AG04450 (cell line): ENCODE measurements around the gene FHIT. TPM values are rescaled to one million over a fixed set of nuclear protein-coding genes. Genes with fewer than 3 reads are reported as not detected.

Experiments used
- CTCF ChIA-PET: fragments of 300-600, 350-600 bp; formaldehyde crosslinking; extraction: SDS; loops from one replicate; lab custom pipeline; 2022; ENCODE audit warnings: antibody characterized with exemption, inconsistent platforms; lab: Charles Lee
- POLR2A ChIA-PET: fragments of 350-600 bp; formaldehyde crosslinking; extraction: SDS; loops from one replicate; lab custom pipeline; 2021; ENCODE audit warnings: antibody characterized with exemption, inconsistent platforms; lab: Yijun Ruan, JAX
- DNase-seq: peaks from one replicate; pipeline ENCODE4 v3.0.0-alpha.2; 2011; ENCODE audit warnings: low read depth, low spot score
- H3K27ac ChIP-seq: one replicate; pipeline ENCODE4 v1.5.1; 2012; ENCODE audit warnings: low read depth, low read length, control low read depth
- H3K27me3 ChIP-seq: one replicate; pipeline ENCODE4 v1.6.0; 2012; ENCODE audit warnings: low read length; ENCODE audit not compliant: control insufficient read depth, insufficient read depth
- H3K4me3 ChIP-seq: 2 replicates; pipeline ENCODE4 v1.5.1; 2011; ENCODE audit warnings: mild to moderate bottlenecking, low read depth, low read length, control low read depth
- H3K9me3 ChIP-seq: 2 replicates; pipeline ENCODE4 v1.5.1; 2012; ENCODE audit warnings: low read length; ENCODE audit not compliant: control insufficient read depth, insufficient read depth
- polyA plus RNA-seq: library from polyadenylated mRNA; depleted of rRNA; stranded (reverse); fragments of >200 nt; gene quantifications from 2 replicates; pipeline ENCODE4 v1.2.3, GENCODE V29; 2011
- TF ChIP-seq, protein P1 (sequence below): IDR thresholded peaks from 2 replicates; pipeline ENCODE4 v1.5.1; 2011; ENCODE audit warnings: low read depth, low read length, control low read depth, inconsistent platforms

FHIT gene
- polyA plus RNA-seq, 1 experiment, result 0.17 TPM

DNA sequence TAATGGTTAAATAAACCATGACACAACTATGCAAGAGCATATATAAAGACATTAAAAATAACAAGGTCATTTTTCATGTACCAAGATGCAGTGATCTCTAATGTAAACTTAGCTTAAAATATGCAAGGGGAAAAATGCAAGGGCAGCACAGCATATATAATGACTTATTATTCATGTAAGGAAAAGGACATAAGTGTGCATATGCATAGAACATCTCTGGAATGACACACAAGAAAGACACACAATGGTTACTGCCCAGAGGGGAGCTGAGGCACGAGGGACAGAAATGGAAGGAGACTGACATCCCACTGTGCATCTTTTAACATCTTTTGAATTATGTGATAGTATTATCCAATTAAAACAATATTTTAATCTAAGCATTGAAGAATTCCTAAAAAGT lies 79.0 kb downstream of the FHIT start:
- H3K9me3 ChIP-seq, result no peaks in the 10 kb centered on the region
- H3K27ac ChIP-seq, result no peak overlapping the region
- TF ChIP-seq, protein P1, sequence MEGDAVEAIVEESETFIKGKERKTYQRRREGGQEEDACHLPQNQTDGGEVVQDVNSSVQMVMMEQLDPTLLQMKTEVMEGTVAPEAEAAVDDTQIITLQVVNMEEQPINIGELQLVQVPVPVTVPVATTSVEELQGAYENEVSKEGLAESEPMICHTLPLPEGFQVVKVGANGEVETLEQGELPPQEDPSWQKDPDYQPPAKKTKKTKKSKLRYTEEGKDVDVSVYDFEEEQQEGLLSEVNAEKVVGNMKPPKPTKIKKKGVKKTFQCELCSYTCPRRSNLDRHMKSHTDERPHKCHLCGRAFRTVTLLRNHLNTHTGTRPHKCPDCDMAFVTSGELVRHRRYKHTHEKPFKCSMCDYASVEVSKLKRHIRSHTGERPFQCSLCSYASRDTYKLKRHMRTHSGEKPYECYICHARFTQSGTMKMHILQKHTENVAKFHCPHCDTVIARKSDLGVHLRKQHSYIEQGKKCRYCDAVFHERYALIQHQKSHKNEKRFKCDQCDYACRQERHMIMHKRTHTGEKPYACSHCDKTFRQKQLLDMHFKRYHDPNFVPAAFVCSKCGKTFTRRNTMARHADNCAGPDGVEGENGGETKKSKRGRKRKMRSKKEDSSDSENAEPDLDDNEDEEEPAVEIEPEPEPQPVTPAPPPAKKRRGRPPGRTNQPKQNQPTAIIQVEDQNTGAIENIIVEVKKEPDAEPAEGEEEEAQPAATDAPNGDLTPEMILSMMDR, result no peak
- H3K27me3 ChIP-seq, result no peaks in the 10 kb centered on the region
- no peak overlapping the region for H3K4me3 ChIP-seq
- no peak for DNase-seq
- ChIA-PET CTCF (no interaction called here), POLR2A (no interaction called here)

DNA sequence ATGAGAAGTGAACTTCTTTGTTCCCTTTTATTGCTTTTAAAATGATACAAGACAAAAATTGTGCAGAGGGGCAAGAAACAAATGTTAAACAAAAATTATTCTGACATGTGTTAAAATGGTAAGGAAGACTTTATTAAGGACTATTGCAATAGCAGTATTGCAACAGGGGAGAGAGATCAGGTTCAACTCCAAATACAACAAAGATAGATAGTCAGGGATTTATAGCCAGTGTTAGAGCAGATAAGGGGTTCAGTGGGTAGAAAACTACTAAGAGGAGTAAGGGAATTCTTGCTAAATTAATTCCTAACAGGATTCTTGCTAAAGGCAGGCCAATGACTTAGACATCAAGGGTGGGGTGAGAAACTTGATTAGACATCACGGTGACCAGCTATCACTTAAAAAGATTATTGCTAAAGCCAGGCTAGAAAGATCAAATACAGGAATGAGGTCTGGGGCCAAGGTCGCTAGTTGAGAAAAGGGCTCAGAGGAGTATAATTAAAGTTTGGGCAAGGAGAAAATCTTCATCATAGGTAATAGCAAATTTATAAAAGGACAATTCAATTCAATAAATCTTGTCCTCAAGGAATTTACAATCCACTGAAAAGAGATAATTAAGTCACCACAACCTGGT lies 81.5 kb downstream of the FHIT start:
- POLR2A ChIA-PET, result no interaction called here
- TF ChIP-seq, protein P1, result no peak
- Histone ChIP-seq H3K27me3 (no peaks in the 10 kb centered on the region), H3K27ac (no peak overlapping the region), H3K4me3 (no peak overlapping the region), H3K9me3 (no peaks in the 10 kb centered on the region)
- no peak for DNase-seq
- CTCF ChIA-PET, result no interaction called here

DNA sequence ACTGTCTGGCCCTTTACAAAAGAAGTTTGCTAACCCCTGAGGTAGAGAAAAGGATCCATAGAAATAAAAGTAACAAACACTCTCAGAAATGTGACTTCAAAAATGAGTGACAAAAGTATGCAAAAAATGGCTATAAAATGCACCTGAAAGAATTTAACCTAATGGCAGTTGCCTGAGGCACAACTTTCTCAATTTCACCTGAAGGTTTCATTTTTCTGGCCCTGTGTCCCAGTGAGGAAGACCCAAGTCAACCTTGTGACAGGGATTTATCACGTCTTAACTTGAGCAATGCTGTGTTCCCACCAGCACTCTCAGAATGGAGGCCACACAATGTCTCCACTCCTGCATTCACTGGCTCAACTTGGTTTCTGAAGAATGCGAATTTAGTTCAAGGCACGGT lies 83.0 kb downstream of the FHIT start:
- H3K4me3 ChIP-seq, result no peak overlapping the region
- DNase-seq, result no peak
- H3K27ac ChIP-seq, result no peak overlapping the region
- H3K27me3 ChIP-seq, result no peaks in the 10 kb centered on the region
- TF ChIP-seq, protein P1, result no peak
- POLR2A ChIA-PET, result no interaction called here
- CTCF ChIA-PET, result no interaction called here
- no peaks in the 10 kb centered on the region for H3K9me3 ChIP-seq

DNA sequence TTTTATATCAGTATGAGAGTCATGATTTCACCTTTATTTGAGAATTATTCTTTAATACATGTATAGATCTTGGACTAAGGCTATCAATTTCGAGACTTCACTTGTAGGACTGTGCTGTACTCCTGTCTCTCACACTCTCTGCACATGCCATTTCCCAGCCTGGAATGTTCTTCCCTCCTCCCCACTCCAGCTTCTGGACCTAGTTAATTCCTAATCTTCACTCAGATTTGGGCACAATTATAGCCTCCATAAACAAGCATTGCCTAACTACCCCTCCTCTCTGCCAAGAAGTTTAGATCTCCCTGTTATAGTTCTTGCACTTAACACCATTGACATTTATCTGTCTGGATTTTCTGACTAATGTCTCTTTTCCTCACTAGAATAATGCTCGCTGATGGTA lies 88.3 kb downstream of the FHIT start:
- H3K9me3 ChIP-seq, result no peaks in the 10 kb centered on the region
- no peak for DNase-seq
- TF ChIP-seq, protein P1, result no peak
- H3K27ac ChIP-seq, result no peak overlapping the region
- CTCF ChIA-PET, result no interaction called here
- H3K4me3 ChIP-seq, result no peak overlapping the region
- no peaks in the 10 kb centered on the region for H3K27me3 ChIP-seq
- POLR2A ChIA-PET, result no interaction called here

DNA sequence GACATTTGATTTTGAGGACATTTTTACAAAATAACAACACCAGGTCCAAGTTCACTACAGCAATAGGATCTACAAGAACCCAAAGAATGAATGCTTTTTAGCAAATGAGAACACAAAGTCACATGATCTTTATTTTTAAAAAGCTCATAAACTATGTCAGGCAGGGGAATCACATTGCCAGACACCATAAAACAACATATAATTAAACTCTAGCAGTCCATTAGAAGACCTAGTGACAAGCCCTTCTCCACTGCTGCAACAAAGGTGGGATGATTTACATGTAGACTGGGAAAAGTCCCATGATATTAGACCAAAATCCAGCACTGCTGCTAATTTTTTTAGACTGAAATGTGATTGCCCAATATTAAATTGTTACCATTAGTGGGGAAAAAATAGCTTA lies 92.6 kb downstream of the FHIT start:
- no peak for DNase-seq
- TF ChIP-seq, protein P1, result no peak
- ChIA-PET CTCF (no interaction called here), POLR2A (no interaction called here)
- Histone ChIP-seq H3K4me3 (no peak overlapping the region), H3K27ac (no peak overlapping the region), H3K9me3 (no peaks in the 10 kb centered on the region), H3K27me3 (no peaks in the 10 kb centered on the region)
